ENCODE data around the gene FUNDC2.
"Not testable (repeated sequence)": the region's sequence is repeated elsewhere in the genome, so short reads cannot be mapped to it uniquely, and the experiment has no call there.

FUNDC2 gene

GRCh38 chrX:155026727-155027508 is at the start of gene FUNDC2:
Gene FUNDC2, plus strand, starts transcription at chrX:155026844. Its CDS starts 95 bp downstream, at chrX:155026939.
- peak; percentile 96 for DNase-seq

- DNase-seq, result no peak
Observed at GRCh38 chrX:154979629-154980028, 47.0 kb upstream of the FUNDC2 start.

GRCh38 chrX:154980330-154981115 is 46.1 kb upstream of the FUNDC2 start:
- peak; percentile 84 for DNase-seq

GRCh38 chrX:154981116-154981411 is 45.6 kb upstream of the FUNDC2 start:
- DNase-seq, result no peak

GRCh38 chrX:154986826-154987575 is 39.6 kb upstream of the FUNDC2 start:
- no peak for DNase-seq

GRCh38 chrX:154987940-154988339 is 38.7 kb upstream of the FUNDC2 start:
- no peak for DNase-seq

GRCh38 chrX:154988719-154989118 is 37.9 kb upstream of the FUNDC2 start:
- DNase-seq, result no peak

- DNase-seq, result no peak
Observed at GRCh38 chrX:154990496-154990895, 36.1 kb upstream of the FUNDC2 start.

- DNase-seq, result no peak
Observed at GRCh38 chrX:154991039-154991438, 35.6 kb upstream of the FUNDC2 start.

GRCh38 chrX:154991476-154991875 is 35.2 kb upstream of the FUNDC2 start:
- no peak for DNase-seq

- DNase-seq, result no peak
Observed at GRCh38 chrX:154998204-154998880, 28.3 kb upstream of the FUNDC2 start.

GRCh38 chrX:155000841-155001240 is 25.8 kb upstream of the FUNDC2 start:
- no peak for DNase-seq

GRCh38 chrX:155001873-155002272 is 24.8 kb upstream of the FUNDC2 start:
- DNase-seq, result no peak

GRCh38 chrX:155005190-155005589 is 21.5 kb upstream of the FUNDC2 start:
- no peak for DNase-seq

GRCh38 chrX:155006379-155006778 is 20.3 kb upstream of the FUNDC2 start:
- not testable (repeated sequence) for DNase-seq

GRCh38 chrX:155006913-155007671 is 19.6 kb upstream of the FUNDC2 start:
- DNase-seq, result not testable (repeated sequence)

- DNase-seq, result not testable (repeated sequence)
Observed at GRCh38 chrX:155008578-155008977, 18.1 kb upstream of the FUNDC2 start.

GRCh38 chrX:155009994-155010472 is 16.6 kb upstream of the FUNDC2 start:
- DNase-seq, result no peak

- DNase-seq, result no peak
Observed at GRCh38 chrX:155020591-155020990, 6.1 kb upstream of the FUNDC2 start.

GRCh38 chrX:155022585-155022984 is 4.1 kb upstream of the FUNDC2 start, which contains the start of gene F8:
Gene F8, minus strand, starts transcription at chrX:155022723. Its CDS starts 171 bp downstream, at chrX:155022552.
- no peak for DNase-seq

- no peak for DNase-seq
Observed at GRCh38 chrX:155023907-155024833, 2.5 kb upstream of the FUNDC2 start.
